Hematopoietic multipotent progenitor cell treated with erythropoietin and hydrocortisone succinate and interleukin-3 and kit ligand, for 6 days (in vitro differentiated cells): ENCODE measurements around the gene PGBD2.
"Not testable (repeated sequence)": the region's sequence is repeated elsewhere in the genome, so short reads cannot be mapped to it uniquely, and the experiment has no call there.

Experiments
- DNase-seq: peaks from one replicate; pipeline ENCODE4 v3.0.0-alpha.2; 2015

Gene PGBD2

DNA sequence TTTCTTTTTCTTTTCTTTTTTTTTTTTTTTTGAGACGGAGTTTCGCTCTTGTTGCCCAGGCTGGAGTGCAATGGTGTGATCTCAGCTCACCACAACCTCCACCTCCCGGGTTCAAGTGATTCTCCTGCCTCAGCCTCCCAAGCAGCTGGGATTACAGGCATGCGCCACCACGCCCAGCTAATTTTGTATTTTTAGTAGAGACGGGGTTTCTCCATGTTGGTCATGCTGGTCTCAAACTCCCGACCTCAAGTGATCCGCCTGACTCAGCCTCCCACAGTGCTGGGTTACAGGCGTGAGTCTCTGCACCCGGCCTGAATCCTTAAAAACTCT lies 16.2 kb upstream of the PGBD2 start:
- not testable (repeated sequence) for DNase-seq

DNA sequence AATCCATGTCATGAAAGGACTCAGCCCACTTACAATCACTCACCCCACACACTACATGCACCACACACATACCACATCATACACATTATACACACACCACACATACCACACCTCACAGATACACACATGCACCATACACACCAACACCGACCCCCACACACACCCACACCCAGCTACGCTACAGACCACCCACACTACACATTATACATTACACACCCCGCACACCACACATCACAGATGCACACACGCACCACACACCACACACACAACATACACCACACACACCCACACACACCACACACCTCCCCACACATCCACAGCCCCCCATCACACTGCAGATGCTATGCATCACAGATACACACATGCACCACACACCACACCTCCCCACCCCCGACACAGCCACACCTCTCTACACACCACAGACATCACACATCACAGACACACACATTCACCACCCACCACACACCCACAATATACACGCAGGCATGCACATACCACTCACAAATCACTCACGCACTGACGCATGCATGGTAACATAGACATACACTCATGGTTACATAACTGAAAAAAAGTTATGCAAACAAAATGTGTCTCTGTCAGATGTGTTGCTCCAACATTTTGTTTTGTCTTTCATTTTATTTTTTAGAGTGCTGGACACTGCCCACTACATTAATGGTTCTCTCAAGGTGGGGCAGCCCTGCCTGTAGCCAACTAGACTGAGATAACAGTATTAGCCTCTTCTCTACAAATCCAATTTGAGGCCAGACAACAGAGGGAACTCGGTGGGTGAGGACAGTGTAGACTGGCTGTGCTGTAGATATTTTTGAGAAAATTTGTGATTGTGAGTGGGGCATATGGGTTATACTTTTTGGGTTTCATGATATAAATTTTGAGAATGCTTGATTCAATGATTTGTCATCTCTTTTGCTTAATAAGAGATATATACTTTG lies 15.2 kb upstream of the PGBD2 start:
- peak; percentile 42 for DNase-seq

DNA sequence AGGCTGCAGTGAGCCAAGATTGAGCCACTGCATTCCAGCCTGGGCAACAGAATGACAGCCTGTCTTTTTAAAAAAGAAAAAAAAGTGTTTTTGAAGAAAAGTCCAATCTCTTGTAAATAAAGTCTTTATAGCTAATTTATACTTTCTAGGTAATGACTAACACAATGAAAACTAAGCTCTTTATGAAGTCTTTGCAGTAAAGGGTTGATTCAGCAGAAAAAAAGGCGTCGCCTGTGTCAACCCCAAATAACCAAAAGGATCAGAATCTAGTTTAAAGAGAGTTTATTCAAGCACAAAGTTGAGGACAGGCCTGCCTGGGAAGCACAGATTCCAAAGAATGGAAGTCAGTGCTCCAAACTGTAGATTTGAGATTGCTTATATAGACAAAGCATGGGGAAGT lies 14.3 kb upstream of the PGBD2 start:
- peak; percentile 49 for DNase-seq

DNA sequence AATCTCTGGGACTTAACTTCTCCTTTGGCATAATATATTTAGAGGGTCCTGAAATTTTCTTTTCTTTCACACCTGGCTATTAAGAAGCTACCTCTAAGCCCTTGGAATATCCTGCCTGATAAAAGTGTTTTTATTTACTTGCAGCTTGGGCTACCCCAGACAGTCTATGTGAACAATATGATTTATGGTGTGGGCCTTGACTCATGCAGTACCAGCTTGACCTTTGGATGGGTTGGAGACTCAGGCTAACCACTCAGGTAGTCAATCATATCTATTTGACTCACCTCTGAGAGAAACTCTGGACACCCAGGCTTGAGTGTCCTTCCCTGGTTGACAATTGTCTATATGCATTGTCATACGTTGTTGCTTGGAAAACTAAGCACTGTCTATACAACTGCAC lies 13.4 kb upstream of the PGBD2 start:
- DNase-seq = no peak

DNA sequence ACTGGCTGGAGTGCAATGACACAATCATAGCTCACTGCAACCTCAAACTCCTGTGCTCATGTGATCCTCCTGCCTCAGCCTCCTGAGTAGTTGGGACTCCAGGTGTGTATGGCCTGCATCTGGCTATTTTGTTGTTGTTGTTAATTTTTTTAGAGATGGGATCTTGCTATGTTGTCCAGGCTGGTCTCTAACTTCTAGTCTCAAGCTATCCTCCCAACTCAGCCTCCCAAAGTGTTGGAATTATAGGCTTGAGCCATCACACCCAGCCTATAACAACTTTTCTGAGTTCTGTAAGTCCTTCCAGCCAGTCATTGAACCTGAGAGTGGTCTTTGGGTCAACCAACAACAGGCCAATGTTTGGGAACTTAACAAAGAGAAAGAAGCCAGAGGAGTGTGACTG lies 11.2 kb upstream of the PGBD2 start:
- DNase-seq = no peak

DNA sequence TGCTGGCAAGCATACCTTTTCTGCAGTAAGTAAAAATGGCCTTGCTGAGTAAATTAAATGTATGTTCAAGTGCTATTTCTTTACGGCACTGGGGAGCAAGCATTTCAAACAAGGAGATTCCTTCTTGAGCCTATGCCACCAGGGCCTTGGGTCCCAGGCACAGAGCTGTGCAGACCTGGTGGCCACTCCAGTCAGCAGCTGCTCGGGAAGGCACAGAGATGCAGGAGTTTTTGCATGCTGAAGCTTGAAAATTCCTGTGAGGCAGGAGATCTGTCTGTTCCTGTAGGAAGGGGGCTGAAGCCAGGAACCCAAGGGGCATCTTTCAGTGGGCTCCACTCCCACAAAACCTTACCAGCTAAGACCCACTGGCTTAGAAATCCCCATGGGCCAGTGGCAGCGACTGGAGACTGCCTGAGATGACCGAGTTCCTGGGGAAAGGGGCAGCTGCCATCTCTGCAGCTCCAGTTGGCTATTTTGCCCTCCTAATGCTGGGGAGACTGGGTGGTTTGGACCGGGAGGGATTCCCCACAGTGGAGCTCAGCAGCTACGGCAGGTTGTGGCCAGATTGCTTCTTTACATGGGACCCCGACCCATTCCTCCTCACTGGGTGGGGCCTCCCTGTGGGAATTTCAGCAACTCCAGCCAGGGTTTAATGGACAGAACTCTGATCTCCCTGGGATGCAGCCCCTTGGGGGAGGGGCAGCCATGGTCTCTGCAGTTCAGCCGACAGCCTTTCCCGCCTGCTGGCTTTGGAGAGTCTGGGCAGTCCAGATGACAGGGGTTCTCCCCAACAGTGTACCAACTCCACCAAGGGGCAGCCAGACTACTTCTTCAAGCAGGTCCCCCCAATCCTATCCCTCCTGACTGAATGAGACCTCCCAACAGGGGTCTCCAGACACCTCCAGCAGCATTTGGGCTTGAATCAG lies 8.4 kb upstream of the PGBD2 start:
- no peak for DNase-seq

DNA sequence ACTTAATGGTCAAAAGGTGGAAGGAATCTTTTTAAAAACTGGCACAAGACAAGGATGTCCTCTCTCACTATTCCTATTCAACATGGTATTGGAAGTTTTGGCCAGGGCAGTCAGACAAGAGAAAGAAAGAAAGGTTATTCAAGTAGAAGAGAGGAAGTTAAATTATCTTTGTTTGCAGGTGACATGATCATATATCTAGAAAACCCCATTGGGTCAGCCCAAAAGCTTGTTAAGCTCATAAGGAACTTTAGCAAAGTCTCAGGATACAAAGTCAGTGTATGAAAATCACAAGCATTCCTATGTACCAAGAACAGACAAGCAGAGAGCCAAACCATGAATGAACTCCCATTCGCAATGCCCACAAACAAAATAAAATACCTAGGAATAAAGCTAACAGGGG lies 5.4 kb upstream of the PGBD2 start:
- DNase-seq = no peak

DNA sequence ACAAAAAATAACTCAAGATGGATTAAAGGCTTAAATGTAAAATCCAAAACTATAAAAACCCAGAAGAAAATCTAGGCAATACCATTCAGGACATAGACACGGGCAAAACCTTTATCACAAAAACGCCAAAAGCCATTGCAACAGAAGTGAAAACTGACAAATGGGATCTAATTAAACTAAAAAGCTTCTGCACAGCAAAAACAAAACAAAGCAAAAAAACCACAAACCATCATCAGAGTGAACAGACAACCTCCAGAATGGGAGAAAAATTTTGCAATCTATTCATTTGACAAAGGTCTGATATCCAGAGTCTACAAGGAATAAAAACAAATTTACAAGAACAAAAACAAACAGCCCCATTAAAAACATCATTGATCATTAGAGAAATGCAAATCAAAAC lies 4.5 kb upstream of the PGBD2 start:
- no peak for DNase-seq

DNA sequence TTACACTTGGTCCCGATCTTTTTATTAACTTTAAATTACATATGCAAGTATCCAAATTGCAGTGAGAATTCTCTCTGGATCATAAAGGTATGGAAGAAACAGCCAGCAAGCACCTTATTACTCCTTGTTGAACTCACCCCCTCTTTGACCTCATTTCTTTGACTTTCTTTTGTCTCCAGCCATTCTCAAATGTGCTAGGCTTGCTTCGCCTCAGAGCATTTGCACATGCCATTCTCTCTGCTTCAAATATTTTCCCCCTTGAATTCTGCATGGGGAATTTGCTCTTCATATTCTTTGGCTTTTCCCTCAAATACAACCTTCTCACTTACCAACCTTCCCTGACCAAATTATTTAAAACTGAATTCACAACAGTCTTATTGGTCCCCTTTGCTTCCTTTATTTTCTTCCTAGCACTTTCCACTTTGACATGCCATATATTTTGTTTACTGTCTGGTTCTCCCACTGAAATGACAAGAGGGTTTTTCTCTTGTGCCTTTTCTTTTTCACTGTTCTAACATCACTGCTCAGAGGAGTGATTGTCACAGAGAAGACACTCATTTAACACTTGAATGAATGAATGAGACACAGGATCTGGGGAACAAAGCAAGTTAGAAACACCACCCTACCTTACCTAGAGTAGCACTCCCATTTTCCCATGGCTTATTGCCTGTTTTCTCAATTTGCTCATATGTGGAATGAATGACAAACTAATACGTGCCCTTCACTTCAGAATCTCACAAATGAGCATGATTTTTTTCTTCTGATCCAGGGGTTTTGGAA lies 1.4 kb upstream of the PGBD2 start:
- DNase-seq = no peak

DNA sequence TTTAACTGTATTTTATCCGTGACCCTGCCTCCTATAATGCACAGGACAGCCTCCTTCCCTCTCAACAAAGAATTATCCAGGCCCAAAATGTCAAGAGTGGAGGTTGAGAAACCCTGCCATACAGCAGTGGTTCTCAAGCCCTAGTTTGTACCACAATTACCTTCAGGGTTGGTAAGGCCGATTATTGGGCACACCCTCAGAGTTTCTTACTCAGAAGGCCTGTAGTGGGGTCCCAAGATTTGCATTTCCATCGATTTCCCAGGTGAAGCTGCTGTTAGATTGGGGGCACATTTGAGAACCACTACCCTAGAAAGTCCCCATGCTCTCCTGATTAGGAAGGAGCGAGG lies 400 bp upstream of the PGBD2 start:
- DNase-seq = no peak

DNA sequence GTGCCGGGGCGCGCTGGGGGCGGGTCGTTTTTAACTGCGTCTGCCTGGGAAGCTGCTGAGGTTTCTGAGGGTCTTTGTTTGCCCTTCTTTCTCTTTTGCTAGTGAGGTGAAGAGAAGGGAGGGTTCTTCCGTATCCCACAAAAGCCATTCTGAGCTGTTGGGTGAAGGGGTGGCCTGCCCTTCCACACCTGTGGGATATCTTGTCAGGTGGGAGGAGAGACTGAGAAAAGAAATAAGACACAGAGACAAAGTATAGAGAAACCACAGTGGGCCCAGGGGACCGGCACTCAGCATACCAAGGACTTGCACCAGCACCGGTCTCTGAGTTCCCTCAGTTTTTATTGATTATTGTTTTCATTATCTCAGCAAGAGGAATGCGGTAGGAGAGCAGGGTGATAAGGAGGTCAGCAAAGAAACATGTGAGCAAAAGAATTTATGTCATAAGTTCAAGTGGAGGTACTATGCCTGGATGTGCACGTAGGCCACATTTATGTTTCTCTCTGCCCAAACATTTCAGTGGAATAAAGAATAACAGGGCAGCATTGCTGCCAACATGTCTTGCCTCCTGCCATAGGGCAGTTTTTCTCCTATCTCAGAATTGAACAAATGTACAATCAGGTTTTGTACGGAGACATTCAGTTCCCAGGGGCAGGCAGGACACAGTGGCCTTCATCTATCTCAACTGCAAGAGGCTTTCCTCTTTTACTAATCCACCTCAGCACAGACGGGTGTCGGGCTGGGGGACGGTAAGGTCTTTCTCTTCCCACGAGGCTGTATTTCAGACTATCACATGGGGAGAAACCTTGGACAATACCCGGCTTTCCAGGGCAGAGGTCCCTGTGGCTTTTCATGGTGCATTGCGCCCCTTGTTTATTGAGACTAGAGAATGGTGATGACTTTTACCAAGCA lies 972 bp downstream of the PGBD2 start:
- no peak for DNase-seq

DNA sequence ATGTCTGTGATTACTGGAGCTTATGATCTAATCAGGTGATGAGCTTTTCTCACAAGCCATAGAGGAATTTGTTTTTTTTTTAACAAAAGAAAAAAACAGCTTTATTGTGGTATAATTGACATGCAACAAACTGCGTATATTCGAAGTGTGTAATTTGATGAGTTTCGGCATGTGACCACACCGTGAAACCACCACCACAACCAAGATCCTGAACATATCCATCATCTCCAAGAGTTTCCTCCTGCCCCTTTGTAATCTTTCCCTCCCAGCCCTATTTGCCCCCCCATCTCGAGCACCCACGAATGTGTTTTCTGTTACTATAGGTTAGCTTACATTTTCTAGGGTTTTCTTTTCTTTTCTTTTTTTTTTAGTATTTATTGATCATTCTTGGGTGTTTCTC lies 4.7 kb downstream of the PGBD2 start:
- DNase-seq = no peak

DNA sequence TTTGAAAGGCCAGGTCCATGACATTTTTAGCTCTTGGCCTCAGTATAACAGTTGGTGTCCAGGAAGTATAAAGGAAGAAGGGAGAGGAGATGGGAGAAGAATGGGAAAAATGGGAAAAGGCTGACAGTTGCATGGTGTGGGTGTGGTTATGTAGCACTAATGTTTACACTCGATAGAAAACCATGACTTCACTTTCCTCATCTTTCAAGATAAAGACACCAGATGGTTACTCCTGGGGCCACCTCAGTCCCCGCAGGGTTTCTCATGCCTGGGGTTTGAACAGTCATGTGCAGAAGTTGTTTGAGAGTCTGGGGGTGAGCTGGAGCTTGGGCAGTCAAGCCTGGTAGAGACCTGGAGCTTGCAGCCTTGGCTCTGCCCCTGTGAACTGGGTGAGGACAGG lies 7.9 kb downstream of the PGBD2 start:
- DNase-seq = peak; percentile 70

DNA sequence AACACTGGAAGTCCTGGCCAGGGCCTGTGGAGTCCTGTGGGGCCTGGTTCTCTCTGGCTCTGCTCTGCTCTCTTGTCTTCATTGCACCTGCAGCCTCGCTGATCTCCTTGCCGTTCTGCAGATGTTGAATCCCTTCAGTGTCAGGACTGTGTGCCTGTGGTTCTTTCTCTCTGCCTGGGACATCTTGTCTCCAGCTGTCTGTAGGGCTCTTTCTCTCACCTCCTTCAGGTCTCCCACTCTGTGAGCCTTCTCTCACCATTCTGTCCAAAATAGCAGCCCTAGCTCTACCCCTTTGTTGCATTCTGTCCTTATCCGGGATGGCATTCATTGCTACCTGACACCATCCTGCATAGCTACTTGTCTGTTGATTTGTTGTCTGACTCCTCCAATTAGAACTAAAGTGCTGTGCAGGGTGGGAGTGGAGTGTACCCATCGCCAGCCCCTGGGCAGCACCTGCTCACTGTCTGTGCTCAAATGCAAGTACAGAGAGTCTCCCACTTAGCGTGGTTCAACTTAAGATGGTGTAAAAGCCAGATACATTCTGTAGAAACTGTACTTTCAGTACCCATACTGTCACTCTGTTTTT lies 8.9 kb downstream of the PGBD2 start:
- no peak for DNase-seq

DNA sequence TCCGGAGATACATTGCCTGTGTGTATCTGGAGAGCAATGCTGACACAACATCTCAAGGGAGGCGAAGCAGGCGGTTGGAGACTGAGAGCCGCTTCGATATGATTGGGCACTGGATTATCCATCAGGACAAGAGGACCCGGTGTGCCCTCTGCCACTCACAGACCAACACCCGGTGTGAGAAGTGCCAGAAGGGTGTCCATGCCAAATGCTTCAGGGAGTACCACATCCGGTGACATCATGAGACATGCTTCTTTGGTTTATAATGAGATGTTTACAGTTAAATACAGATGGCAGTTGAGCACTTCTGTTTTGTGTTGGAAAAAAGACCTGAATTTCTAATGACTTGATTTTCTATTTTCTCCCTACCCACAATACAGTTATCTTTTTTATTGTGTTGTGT lies 12.1 kb downstream of the PGBD2 start:
- no peak for DNase-seq

DNA sequence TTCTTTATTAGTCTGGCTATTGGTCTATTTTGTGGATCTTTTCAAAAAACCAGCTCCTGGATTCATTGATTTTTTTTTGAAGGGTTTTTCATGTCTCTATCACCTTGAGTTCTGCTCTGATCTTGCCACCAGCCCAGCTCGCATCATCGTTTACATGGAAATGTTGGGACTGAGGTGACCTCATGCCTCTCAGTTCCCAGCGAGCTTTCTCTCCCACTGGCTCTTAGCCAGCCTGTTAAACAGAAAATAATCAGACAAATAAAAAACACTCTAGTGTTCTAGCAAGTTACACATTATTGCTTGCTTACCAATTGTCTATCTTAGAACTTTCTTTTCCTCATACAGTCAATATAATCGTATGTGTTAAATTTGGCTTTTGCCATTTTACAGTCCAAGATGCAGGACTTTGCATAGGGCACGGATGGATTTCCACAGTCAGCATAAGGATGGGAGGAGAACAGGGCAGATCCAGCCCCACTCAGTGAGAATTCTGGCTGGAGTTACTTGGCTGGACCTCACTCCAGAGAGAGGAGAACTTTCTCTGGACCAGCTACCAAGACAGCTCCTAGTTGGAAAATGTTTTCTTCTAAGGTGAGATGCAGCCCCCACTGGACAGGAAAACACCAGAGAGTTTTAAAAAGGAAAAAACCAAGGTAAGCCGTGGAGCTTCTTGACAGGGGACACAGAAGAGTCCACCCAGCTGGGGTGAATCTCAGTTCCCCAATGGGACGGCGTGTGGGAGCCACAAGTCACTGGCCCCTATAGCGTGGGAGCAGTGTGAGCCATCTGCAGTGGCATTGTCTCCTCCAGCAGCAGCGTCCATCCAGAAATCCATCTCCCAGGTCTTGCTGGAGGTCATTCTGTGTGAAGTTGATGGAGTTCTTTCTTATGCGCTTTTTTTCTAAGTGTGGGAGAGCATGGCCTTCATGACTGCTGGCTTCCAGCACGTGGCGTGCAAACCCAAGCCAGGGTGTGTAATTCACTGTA lies 17.6 kb downstream of the PGBD2 start:
- DNase-seq = no peak

DNA sequence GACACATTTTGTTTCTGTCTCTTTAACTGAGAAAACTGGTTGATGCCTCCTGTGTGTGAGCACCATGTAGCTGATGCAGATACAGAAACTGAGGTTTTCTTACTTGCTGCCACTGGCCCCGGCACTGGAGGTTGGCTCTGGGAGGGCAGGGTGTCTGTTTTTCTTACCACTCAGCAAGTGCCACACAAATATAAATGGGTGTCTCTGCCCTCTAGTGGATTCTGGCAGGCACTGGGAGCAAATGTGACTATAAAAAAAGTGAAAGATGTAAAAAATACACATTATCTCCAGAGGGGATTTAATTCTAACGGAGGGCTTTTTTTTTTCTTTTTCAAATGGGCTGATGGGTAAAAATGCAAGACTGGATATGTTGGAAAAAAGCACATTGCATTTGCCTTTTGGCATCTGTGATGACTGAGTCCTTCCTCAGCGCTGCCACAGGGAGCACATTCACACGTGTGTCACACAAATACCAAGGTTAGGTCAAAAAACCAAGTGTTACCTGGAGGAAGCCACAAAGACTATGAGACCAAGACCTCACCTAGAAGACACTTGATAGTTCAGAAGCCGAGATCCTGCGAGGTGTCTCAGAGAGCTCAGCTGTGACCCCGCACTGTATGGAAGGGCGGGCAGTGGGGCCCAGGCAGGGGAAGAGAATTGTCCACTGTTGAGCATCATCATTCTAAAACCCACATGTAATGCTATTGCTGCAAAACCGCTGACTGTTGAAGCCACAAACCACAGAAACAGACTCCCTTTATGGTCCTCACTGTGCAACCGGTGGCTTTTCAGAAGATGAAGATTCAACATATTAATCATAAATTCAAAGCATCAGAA lies 18.9 kb downstream of the PGBD2 start:
- DNase-seq = peak; percentile 92

DNA sequence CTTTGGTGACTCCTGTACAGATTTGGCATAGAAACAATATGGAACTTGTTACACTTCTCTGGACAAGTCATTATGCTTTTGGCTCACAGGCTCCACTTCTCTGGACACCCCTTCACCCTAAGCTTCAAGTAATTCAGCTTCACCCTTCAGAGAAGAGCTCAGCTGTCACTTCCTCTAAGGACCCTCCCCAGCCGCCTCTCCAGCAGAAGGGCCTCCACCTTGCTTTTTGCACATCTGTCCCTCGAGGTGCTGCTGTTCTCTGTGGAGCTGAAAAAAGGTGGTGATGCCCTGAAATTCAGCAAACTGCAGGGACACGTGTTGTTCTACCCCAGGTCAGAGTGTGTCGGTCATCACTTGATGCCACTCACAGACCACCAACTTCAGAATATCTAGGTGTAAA lies 19.8 kb downstream of the PGBD2 start:
- not testable (repeated sequence) for DNase-seq

DNA sequence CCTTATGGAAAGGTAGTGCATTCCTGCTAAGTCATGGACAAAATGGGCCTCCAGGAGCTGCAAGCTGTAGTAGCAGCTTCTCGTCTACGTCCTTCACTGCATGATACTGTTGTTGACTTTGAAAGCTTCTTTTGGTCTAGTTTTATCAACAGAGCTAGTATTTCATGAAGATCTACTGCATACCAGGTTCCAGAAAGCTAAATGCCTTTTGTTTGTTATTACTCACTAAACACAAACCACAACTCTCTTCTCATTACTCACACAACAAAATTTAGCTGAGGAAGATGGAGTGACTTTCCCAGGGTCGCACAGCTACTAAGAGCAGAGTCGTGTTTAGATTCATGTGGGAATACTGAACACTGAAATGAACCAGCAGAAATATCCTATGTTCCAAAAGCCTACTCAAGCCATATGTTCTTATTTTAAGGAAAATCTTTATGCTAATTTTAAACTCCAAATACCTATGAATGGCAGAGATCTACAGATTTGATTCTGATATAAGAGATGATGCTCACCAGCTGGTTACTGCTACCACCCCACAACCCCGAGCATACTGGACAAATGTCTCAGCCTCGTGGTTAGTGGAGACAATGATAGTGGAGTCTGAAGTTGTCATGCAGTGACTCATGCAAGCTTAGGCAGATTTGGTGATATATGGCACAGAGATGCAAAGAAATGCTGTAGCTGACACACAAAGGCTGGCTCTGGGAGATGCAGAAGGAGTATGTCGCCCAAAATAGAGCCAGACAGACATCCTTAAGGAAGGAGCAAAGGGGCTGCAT lies 20.6 kb downstream of the PGBD2 start:
- peak; percentile 64 for DNase-seq
